K562 (cell line): ENCODE results near the gene ELMO3. TPM values are rescaled to one million over a fixed set of nuclear protein-coding genes. Genes with fewer than 3 reads are reported as not detected.

Experiments used
- ADNP ChIP-seq: fragments of 200-800 bp; sonication (Bioruptor generic); IDR thresholded peaks from 2 replicates; pipeline ENCODE4 v1.6.1; 2016; ENCODE audit warnings: missing genetic modification characterization, missing compliant biosample characterization
- BHLHE40 ChIP-seq: IDR thresholded peaks from 2 replicates; pipeline ENCODE4 v1.6.1; 2011; ENCODE audit warnings: low read length, improper control_type of control experiment
- CBX1 ChIP-seq: sonication (generic); IDR thresholded peaks from 2 replicates; pipeline ENCODE4 v1.6.1; 2016; ENCODE audit warnings: antibody characterized with exemption, low read depth, mild to moderate bottlenecking
- CHCHD3 ChIP-seq: fragments of 250-450 bp; sonication (Bioruptor Pico); IDR thresholded peaks from 2 replicates; pipeline ENCODE4 v2.1.2; 2022; ENCODE audit warnings: mild to moderate bottlenecking
- ETV1 ChIP-seq: fragments of 450-650 bp; conservative IDR thresholded peaks from 2 replicates; pipeline ENCODE4 v1.6.1; 2016; ENCODE audit warnings: missing genetic modification characterization, control low read depth, low read depth, missing compliant biosample characterization
- HLTF ChIP-seq: fragments of 450-650 bp; IDR thresholded peaks from 2 replicates; pipeline ENCODE4 v1.6.1; 2016
- JUN ChIP-seq, 2 experiments: sonication (generic) in 1 of 2; formaldehyde crosslinking in 1 of 2; IDR thresholded peaks; 2 replicates each; pipeline versions ENCODE4 v1.6.1 to v1.8.0; 2012 to 2022; ENCODE audit warnings: borderline replicate concordance in 2 of 2, mild to moderate bottlenecking in 2 of 2, improper control_type of control experiment in 1 of 2, low read depth in 1 of 2, low read length in 1 of 2, missing genetic modification reagents in 1 of 2
- KDM2B ChIP-seq: fragments of 250-450 bp; sonication (Bioruptor Pico); IDR thresholded peaks from 2 replicates; pipeline ENCODE4 v1.8.0; 2021; ENCODE audit warnings: mild to moderate bottlenecking, moderate library complexity
- LARP7 ChIP-seq: fragments of 450-650 bp; IDR thresholded peaks from 2 replicates; pipeline ENCODE4 v1.6.1; 2016
- MED1 ChIP-seq: sonication (generic); formaldehyde crosslinking; IDR thresholded peaks from 2 replicates; pipeline ENCODE4 v1.8.1; 2023; ENCODE audit warnings: missing genetic modification reagents, borderline replicate concordance
- NFRKB ChIP-seq: fragments of 450-650 bp; IDR thresholded peaks from 2 replicates; pipeline ENCODE4 v1.6.1; 2016; ENCODE audit warnings: low read depth
- POLR2AphosphoS5 ChIP-seq: IDR thresholded peaks from 2 replicates; pipeline ENCODE4 v1.6.1; 2011; ENCODE audit warnings: mild to moderate bottlenecking, low read depth, low read length, moderate library complexity; ENCODE audit not compliant: control insufficient read depth, insufficient read depth
- PTBP1 ChIP-seq: fragments of 200-400 bp; formaldehyde crosslinking; IDR thresholded peaks from 2 replicates; pipeline ENCODE4 v1.6.1; 2017; ENCODE audit warnings: low read depth, low read length
- RBM14 ChIP-seq: fragments of 200-400 bp; formaldehyde crosslinking; IDR thresholded peaks from 2 replicates; pipeline ENCODE4 v1.6.1; 2018; ENCODE audit warnings: low read depth, mild to moderate bottlenecking, low read length, moderate library complexity, borderline replicate concordance; ENCODE audit not compliant: insufficient read depth
- RNF2 ChIP-seq: sonication (generic); IDR thresholded peaks from 2 replicates; pipeline ENCODE4 v1.6.1; 2016
- SP1 ChIP-seq: sonication (generic); formaldehyde crosslinking; IDR thresholded peaks from 2 replicates; pipeline ENCODE4 v1.8.1; 2022; ENCODE audit warnings: mild to moderate bottlenecking, missing genetic modification reagents
- ZC3H4 ChIP-seq: sonication (generic); formaldehyde crosslinking; IDR thresholded peaks from 2 replicates; pipeline ENCODE4 v1.9.0; 2021; ENCODE audit warnings: missing genetic modification reagents, borderline replicate concordance
- ZFP30 ChIP-seq: fragments of 250-450 bp; sonication (Bioruptor Pico); IDR thresholded peaks from 2 replicates; pipeline ENCODE4 v1.8.0; 2022; ENCODE audit warnings: moderate library complexity, mild to moderate bottlenecking, inconsistent platforms, borderline replicate concordance
- ZNF408 ChIP-seq: fragments of 250-450 bp; sonication (Bioruptor Pico); IDR thresholded peaks from 2 replicates; pipeline ENCODE4 v1.4.0; 2020; ENCODE audit warnings: low read depth, mild to moderate bottlenecking, moderate library complexity
- ZNF445 ChIP-seq: fragments of 250-450 bp; sonication (Bioruptor Pico); IDR thresholded peaks from 2 replicates; pipeline ENCODE4 v1.4.0; 2020; ENCODE audit warnings: low read depth, mild to moderate bottlenecking, moderate library complexity
- ZNF644 ChIP-seq: fragments of 200-800 bp; sonication (Bioruptor generic); IDR thresholded peaks from 2 replicates; pipeline ENCODE4 v1.6.1; 2016; ENCODE audit warnings: low read depth, missing genetic modification characterization, missing compliant biosample characterization
- ZSCAN29 ChIP-seq: fragments of 450-650 bp; IDR thresholded peaks from 2 replicates; pipeline ENCODE4 v1.6.1; 2017
- polyA plus RNA-seq, 8 experiments: library from polyadenylated mRNA; depleted of rRNA in 4 of 8; stranded (reverse) in 5 of 8; unstranded in 3 of 8; fragments of >200 nt; fragmentation: Nextera tagmentation in 2 of 8; fragmentation: Illumina TruSeq in 1 of 8; extraction: Ambion mirVana in 2 of 8; extraction: Trizol in 1 of 8; gene quantifications; 2 replicates each; pipeline versions ENCODE4 v1.2.1 to v1.2.3, GENCODE V29; 2011 to 2014; ENCODE audit warnings: inconsistent platforms in 1 of 8, missing spikeins in 1 of 8
- total RNA-seq, 7 experiments: library from RNA; depleted of rRNA in 6 of 7; stranded (reverse); fragments of >200 nt in 6 of 7; fragmentation: Illumina TruSeq in 2 of 7; extraction: Trizol in 2 of 7; gene quantifications; 2 replicates each; pipeline versions ENCODE4 v1.2.1 to v1.2.3, GENCODE V29; 2011 to 2021; ENCODE audit warnings: low replicate concordance in 1 of 7
- TF ChIP-seq, protein P1 (sequence below): IDR thresholded peaks from 2 replicates; pipeline ENCODE4 v1.6.1; 2014; ENCODE audit warnings: antibody characterized with exemption
- TF ChIP-seq, protein P2 (sequence below): IDR thresholded peaks from 2 replicates; pipeline ENCODE4 v1.6.1; 2011; ENCODE audit not compliant: insufficient read length; ENCODE audit errors: extremely low read depth
- TF ChIP-seq, protein P3 (sequence below): sonication (generic); formaldehyde crosslinking; IDR thresholded peaks from 2 replicates; pipeline ENCODE4 v1.8.0; 2022; ENCODE audit warnings: missing genetic modification reagents, mild to moderate bottlenecking, borderline replicate concordance

Gene ELMO3
- total and polyA plus RNA-seq, 9 of the 15 experiments (the other 6 are each of a cell fraction or from before 2014, with no cell fraction given), result 0.04 to 5.1 (median 1.5) TPM

DNA sequence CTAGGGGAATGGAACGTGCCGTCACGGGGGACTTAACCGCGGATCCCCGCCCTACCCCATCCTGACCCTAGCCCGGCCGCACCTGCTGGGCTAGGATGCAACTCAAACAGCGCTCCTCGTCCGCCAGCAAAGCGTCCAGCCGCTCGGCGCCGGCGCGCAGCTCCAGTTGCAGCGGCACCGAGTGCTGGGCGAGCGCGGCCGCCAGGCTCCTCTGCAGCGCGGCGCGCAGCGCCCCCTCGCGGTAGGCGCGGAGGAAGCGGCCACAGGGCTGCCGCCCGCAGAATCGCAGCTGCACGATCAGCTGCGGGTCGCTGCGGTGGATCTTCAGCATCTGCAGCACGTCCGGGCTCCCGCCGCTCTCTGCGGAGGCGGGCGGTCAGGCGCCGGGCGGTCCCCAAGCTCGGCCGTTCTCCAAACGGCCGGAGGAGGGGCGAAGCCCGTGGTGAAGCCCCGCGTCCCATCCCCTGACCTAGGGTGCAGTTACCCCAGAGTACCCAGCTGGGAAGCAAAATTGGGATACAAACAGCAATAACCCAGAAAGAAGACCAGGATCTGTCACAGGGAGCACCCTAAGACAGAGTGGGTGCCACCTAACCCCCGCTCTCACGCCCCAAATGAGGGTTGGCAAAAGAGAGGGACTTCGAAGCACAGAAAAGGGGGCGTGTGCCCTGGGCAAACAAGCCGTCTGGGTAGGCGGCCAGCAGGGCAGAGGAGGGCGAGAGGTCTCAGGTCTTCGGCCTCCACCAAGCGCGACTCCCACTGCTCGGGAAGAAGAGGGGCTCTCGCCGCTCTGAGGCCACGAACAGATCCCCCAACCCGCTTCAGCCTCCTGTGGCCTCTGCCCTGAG lies 43.4 kb upstream of the ELMO3 start (continued):
- TF ChIP-seq RBM14 (no peak), ZNF408 (CRISPR knock-in tag) (no peak), BHLHE40 (peak; percentile 66), NFRKB (no peak), KDM2B (CRISPR knock-in tag) (peak; percentile 9; the same call in 1 of the 2 replicates), MED1 (CRISPR knock-in tag) (no peak), RNF2 (no peak), JUN (IDR thresholded peaks at IDR 0.05; ENCODE audit: borderline replicate concordance, low read depth, low read length) (no peak), JUN (CRISPR knock-in tag; IDR thresholded peaks at IDR 0.05; ENCODE audit: borderline replicate concordance) (no peak), POLR2AphosphoS5 (no peak), ZFP30 (CRISPR knock-in tag) (no peak), PTBP1 (no peak), LARP7 (no peak), SP1 (CRISPR knock-in tag) (peak; percentile 29; the same call in 1 of the 2 replicates), ETV1 (tag) (no peak), ADNP (tag) (no peak), ZNF445 (CRISPR knock-in tag) (no peak), CHCHD3 (CRISPR knock-in tag) (no peak), HLTF (no peak), CBX1 (no peak), ZSCAN29 (no peak), ZNF644 (tag) (no peak), ZC3H4 (CRISPR knock-in tag) (no peak)
- TF ChIP-seq, protein P1, sequence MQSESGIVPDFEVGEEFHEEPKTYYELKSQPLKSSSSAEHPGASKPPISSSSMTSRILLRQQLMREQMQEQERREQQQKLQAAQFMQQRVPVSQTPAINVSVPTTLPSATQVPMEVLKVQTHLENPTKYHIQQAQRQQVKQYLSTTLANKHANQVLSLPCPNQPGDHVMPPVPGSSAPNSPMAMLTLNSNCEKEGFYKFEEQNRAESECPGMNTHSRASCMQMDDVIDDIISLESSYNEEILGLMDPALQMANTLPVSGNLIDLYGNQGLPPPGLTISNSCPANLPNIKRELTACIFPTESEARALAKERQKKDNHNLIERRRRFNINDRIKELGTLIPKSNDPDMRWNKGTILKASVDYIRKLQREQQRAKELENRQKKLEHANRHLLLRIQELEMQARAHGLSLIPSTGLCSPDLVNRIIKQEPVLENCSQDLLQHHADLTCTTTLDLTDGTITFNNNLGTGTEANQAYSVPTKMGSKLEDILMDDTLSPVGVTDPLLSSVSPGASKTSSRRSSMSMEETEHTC, result no peak
- TF ChIP-seq, protein P2, sequence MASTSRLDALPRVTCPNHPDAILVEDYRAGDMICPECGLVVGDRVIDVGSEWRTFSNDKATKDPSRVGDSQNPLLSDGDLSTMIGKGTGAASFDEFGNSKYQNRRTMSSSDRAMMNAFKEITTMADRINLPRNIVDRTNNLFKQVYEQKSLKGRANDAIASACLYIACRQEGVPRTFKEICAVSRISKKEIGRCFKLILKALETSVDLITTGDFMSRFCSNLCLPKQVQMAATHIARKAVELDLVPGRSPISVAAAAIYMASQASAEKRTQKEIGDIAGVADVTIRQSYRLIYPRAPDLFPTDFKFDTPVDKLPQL, result no peak
- TF ChIP-seq, protein P3, sequence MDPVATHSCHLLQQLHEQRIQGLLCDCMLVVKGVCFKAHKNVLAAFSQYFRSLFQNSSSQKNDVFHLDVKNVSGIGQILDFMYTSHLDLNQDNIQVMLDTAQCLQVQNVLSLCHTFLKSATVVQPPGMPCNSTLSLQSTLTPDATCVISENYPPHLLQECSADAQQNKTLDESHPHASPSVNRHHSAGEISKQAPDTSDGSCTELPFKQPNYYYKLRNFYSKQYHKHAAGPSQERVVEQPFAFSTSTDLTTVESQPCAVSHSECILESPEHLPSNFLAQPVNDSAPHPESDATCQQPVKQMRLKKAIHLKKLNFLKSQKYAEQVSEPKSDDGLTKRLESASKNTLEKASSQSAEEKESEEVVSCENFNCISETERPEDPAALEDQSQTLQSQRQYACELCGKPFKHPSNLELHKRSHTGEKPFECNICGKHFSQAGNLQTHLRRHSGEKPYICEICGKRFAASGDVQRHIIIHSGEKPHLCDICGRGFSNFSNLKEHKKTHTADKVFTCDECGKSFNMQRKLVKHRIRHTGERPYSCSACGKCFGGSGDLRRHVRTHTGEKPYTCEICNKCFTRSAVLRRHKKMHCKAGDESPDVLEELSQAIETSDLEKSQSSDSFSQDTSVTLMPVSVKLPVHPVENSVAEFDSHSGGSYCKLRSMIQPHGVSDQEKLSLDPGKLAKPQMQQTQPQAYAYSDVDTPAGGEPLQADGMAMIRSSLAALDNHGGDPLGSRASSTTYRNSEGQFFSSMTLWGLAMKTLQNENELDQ (CRISPR knock-in tag), result no peak
